ENCODE data around the gene VPS41.

Gene VPS41

GRCh38 chr7:38727184-38727940 is 181.6 kb downstream of the VPS41 start:
- no peak for DNase-seq (ENCODE audit: low read depth)

GRCh38 chr7:38723327-38723726 is 185.7 kb downstream of the VPS41 start:
- DNase-seq (ENCODE audit: low read depth), result no peak

DNA sequence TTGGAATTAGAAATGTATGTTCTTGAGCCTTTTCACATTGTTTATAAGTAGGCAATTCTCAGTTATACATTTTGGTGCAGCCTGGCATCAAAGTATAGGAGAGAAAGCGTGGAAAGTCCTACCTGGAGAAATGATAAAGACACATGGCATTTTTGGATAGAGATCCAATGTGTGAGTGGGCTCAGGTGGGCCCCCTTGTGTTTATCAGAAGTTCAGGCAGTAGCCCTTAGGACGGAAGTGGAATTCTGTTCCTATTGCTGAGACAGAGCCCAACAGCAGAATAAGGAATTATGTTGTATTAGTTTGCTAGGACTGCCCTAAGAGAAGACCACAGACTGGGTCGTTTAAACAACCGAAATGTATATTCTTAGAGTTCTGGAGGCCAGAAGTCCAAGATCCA is 192.6 kb downstream of the VPS41 start:
- no peak for DNase-seq (ENCODE audit: low read depth)

DNA sequence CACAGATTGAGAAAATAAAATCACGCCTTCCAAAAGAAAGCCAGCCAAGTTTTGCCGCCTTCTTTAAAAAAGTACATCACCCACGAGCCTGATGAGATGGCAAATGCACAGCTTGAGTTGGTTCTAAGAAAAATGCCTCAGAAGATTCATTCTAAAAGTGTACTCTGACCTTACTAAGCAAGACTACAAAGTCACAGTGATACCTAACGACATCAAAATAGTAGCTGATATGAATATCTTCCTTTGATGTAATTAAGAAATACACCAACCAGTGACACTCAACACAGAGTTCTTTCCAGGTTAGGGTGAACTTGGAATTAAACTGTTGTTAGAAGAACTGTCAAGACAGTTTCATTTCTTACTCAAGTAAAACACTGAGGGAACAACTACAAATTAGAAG is 199.9 kb downstream of the VPS41 start:
- DNase-seq (ENCODE audit: low read depth), result no peak

GRCh38 chr7:38704751-38705150 is 204.2 kb downstream of the VPS41 start:
- no peak for DNase-seq (ENCODE audit: low read depth)

DNA sequence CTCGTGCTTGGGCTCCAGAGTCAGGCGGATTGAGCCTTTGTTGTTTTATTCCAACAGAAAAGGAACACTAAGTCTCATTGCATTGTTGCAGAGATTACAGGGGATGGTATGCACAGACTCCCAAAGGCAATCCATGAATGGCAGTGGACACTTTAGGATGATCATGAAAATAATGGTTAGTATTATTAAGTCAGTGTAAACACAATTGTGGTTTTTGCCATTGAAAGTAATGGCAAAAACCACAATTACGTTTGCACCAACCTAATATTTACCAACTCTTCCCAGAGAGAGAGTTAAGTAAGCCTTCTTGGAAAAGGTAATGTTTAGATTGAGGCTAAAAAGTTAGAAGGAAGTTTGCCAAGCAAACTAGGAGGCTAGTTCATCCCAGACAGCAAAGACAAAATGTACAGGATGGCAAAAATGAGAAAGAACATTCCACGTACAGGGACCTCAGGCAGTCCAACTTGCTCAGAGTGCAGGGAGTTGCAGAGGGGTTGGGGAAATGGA is 204.9 kb downstream of the VPS41 start:
- DNase-seq (ENCODE audit: low read depth), result no peak

- DNase-seq (ENCODE audit: low read depth), result no peak
Observed at GRCh38 chr7:38703093-38703492, 205.9 kb downstream of the VPS41 start.

DNA sequence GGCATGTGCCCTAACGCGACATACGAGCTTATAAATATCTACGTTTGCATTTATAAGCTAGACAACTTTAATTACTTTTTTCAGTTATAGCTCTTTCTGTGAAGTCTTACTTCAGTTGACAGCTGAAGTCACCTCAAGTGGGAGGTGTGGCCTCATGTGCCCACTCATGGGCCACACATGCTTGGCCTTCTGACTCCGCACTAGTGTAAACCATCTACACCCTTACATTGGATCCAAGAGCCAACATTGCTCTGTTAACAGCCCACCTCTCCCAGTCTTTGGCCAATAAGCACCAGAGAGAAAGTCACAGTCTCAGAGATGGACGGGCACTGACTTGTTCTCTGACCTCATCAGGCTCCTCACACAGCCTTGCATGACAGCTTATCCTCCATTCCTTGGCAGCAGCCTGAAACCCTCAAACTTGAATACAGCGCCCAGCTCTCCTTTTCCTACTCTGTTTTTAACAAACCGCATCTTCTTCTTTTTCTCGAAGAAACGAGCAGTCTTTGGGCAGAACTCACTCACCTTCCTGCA is 206.9 kb downstream of the VPS41 start:
- DNase-seq (ENCODE audit: low read depth), result no peak

GRCh38 chr7:38700116-38700515 is 208.9 kb downstream of the VPS41 start:
- DNase-seq (ENCODE audit: low read depth), result no peak

GRCh38 chr7:38699471-38699870 is 209.5 kb downstream of the VPS41 start:
- DNase-seq (ENCODE audit: low read depth), result no peak

DNA sequence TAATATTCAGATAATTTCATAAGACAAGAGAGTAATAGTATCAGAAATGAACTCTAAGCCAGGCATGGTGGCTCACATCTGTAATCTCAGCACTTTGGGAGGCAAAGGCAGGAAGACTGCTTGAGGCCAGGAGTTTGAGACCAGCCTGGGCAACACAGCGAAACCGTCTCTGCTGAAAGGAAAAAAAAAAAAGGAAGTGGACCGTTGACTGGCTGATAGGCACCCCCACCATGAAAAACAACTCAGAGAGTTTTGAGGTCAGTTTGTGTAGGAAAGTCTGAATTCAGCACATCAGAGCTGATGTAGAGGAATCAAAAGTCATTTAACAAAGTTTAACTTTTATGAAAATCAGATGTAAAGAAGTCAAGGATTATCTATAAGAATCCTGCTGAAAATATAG is 214.7 kb downstream of the VPS41 start:
- DNase-seq (ENCODE audit: low read depth), result no peak

DNA sequence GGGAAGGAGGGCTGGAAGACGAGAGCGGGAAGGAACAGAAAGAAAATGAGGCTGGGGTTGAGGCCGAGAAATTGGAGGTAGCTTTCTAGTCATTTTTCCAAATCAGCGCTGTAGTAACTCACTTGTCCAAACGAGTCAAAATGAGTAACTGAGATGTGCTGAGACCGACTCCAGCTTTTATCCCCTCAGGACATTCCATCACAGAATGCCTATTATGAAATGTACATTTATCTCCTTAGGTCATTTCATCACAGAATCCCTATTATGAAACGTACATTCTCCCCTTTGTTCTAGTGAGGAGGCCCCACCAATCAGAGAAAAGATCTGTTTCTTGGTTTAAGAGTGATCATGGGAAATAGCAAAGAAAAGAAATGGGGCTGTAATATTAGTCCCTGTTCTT is 222.1 kb downstream of the VPS41 start:
- DNase-seq (ENCODE audit: low read depth), result no peak

DNA sequence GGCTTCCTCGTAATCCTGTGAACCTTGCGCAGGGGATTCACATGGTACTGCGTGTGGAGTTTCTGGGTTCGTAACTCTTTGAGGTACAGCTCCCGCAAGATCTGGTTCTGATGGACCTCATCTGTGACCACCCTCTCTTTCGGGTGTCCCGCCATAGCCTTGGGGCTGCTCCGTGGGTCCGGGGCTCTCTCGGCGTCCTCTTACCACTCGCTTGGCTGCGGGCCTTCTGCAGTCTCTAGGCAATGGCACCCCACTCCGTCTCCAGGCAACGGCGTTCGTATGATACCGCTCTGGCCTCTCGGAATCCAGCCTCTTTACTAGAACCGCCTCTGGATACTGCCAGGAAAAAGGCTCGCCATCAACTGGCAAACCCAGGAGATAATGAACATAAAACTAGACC is 223.1 kb downstream of the VPS41 start:
- DNase-seq (ENCODE audit: low read depth), result no peak

- DNase-seq (ENCODE audit: low read depth), result no peak
Observed at GRCh38 chr7:38682606-38683005, 226.4 kb downstream of the VPS41 start.

DNA sequence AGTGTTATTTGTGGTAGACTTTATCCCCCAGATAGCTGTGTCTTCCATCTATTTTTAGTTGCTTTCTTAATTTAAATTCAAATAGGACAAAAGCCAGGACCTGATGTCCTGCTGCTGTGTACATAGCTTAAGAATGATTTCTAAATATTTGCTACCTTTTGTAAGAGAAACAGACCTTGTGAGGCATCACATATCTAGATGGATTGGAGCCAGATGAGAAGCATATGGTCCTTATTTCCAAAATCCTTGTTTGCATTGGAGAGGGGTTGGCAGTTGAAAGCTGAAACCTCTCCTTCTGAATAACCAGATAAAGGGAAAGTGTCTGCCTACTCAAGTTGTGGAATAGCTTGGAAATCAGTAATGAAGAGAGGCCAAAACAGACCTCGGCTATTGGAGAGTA is 227.1 kb downstream of the VPS41 start:
- DNase-seq (ENCODE audit: low read depth), result no peak

DNA sequence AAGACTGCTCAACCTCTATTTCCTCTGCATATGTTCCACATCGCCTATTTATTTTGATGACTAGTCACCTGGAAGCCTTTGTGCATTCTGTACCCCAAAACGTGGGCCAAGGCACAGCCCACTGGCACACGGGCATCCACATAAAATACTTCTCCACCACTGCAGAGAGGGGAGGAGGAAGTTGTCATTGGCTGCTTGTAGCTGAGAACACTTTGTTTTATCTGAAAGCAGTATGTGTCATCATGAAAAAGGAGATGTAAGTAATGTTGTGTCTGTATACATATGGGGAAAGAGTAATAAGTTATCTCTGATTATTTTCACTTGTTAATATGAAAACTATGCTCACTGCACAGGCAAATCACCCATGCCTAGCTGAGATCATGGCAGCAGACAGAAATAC is 229.6 kb downstream of the VPS41 start:
- no peak for DNase-seq (ENCODE audit: low read depth)

DNA sequence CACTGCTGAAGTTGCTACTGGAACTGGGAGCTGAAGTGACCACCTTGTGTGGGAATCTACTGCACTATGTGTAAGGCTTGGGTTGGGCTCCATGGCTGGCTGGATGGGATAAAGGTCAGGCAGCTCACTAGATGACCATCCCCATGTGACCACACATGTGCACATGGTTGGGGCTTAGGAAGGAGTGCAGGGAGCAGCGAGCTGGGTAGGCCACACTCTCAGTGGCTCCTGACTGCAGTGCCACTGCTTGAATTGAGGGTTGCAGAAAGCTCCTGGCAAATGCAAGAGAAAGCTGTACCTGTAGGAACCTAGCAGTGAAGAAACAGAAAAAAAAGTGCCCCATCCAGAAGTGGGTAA is 230.3 kb downstream of the VPS41 start:
- no peak for DNase-seq (ENCODE audit: low read depth)

GRCh38 chr7:38677981-38678697 is 230.9 kb downstream of the VPS41 start:
- no peak for DNase-seq (ENCODE audit: low read depth)

DNA sequence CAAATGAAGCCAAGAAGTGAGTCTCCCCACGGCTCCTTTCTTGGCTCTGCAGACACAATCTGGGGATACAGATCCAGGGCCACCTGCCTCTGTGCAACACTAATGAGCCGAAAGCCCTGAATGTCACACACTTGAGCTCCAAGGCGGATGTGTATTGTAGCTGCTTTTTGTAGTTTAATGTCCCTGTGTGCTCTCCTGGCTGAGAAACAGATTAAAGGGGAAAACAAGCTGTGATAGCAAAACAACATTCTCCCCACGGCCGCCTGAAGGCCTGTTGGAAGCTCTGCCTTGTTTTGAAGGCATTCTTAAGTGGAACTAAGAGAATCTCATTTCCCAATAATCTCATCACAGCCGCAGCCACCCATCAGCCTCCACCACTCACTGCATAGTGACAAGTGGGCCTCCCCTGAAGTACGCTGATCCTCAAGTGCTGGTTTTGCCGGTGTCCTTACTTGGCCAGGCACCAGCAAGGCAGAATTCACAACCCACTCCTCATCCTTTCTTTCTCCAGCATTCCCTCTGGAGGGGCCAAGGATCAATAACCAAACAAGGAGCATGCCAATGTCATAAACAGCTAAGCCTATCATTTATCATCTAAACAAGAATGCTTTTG is 233.4 kb downstream of the VPS41 start:
- no peak for DNase-seq (ENCODE audit: low read depth)

DNA sequence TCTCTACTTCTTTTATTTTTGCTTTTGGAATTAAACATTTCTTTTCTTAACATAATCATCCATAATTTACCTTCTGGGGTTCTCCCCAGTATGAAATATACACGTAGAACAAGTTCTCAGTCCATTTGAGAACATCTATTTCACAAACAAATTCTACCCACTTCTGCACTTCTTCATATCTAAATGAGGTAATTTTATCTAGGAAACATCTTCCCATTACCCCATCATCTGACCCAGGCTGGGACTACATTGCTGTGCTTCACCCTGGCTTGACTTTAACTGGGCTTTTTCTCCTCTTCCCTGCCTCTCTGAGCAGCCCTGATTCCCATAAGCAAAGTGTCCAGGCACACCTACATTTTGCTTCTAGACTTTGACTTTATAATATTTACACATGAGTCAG is 234.5 kb downstream of the VPS41 start:
- DNase-seq (ENCODE audit: low read depth), result no peak

GRCh38 chr7:38673795-38674194 is 235.2 kb downstream of the VPS41 start:
- no peak for DNase-seq (ENCODE audit: low read depth)
